ENCODE results near the gene WDR64.
"Not testable (repeated sequence)": the region's sequence is repeated elsewhere in the genome, so short reads cannot be mapped to it uniquely, and the experiment has no call there.

GRCh38 chr1:241703739-241704138 is 51.7 kb downstream of the WDR64 start:
- TF ChIP-seq CTCF (IDR thresholded peaks at IDR 0.05; ENCODE audit: low read length); EZH2 (IDR thresholded peaks at IDR 0.05; ENCODE audit: borderline replicate concordance, low read length): not testable (repeated sequence)
